GM23338 (cell line): ENCODE results near the gene DNASE1L1.

Source experiments
- CREB1 ChIP-seq: fragments of 250-450 bp; sonication (Bioruptor Pico); IDR thresholded peaks from 2 replicates; pipeline ENCODE4 v1.5.0; 2020; ENCODE audit warnings: low read depth, mild to moderate bottlenecking, moderate library complexity
- CTCF ChIP-seq, 2 experiments: fragments of 200-600 bp in 1 of 2; sonication (generic) in 1 of 2; conservative IDR thresholded peaks; 2 replicates each; pipeline versions ENCODE4 v1.5.1 to v1.6.1; 2016 to 2017; ENCODE audit warnings: antibody characterized with exemption in 2 of 2, low read depth in 2 of 2, mild to moderate bottlenecking in 2 of 2, moderate library complexity in 1 of 2
- ETS1 ChIP-seq: IDR thresholded peaks from 2 replicates; pipeline ENCODE4 v1.6.1; 2016; ENCODE audit warnings: antibody characterized with exemption
- EZH2 ChIP-seq: fragments of 200-600 bp; sonication (generic); IDR thresholded peaks from one replicate; pipeline ENCODE4 v1.8.0; 2017; ENCODE audit warnings: antibody characterized with exemption, mild to moderate bottlenecking, low read depth; ENCODE audit not compliant: unreplicated experiment
- EZH2phosphoT487 ChIP-seq: fragments of 200-600 bp; sonication (generic); IDR thresholded peaks from one replicate; pipeline ENCODE4 v1.8.1; 2018; ENCODE audit warnings: antibody characterized with exemption; ENCODE audit not compliant: unreplicated experiment
- JUNB ChIP-seq: IDR thresholded peaks from one replicate; pipeline ENCODE4 v1.6.1; 2016; ENCODE audit warnings: antibody characterized with exemption; ENCODE audit not compliant: unreplicated experiment
- NANOG ChIP-seq: IDR thresholded peaks from 2 replicates; pipeline ENCODE4 v1.6.1; 2016; ENCODE audit warnings: antibody characterized with exemption, borderline replicate concordance
- POLR2AphosphoS5 ChIP-seq: IDR thresholded peaks from 2 replicates; pipeline ENCODE4 v1.6.1; 2016; ENCODE audit warnings: antibody characterized with exemption, low read depth
- REST ChIP-seq: IDR thresholded peaks from one replicate; pipeline ENCODE4 v1.6.1; 2018; ENCODE audit warnings: antibody characterized with exemption; ENCODE audit not compliant: unreplicated experiment
- ZNF114 ChIP-seq: fragments of 250-450 bp; sonication (Bioruptor Pico); IDR thresholded peaks from 2 replicates; pipeline ENCODE4 v1.5.0; 2020; ENCODE audit warnings: mild to moderate bottlenecking, moderate library complexity
- ZNF331 ChIP-seq: fragments of 250-450 bp; sonication (Bioruptor Pico); IDR thresholded peaks from 2 replicates; pipeline ENCODE4 v1.5.0; 2020; ENCODE audit warnings: low read depth, mild to moderate bottlenecking, moderate library complexity
- ZNF462 ChIP-seq: fragments of 250-450 bp; sonication (Bioruptor Pico); IDR thresholded peaks from 2 replicates; pipeline ENCODE4 v1.5.0; 2020; ENCODE audit warnings: mild to moderate bottlenecking, moderate library complexity

- no peak for TF ChIP-seq CTCF (conservative IDR thresholded peaks at IDR 0.05; ENCODE audit: low read depth in 2 of 2)
- no peak for TF ChIP-seq REST
- TF ChIP-seq POLR2AphosphoS5: no peak
- no peak for TF ChIP-seq ZNF331 (CRISPR knock-in tag)
- no peak for TF ChIP-seq EZH2
- no peak for TF ChIP-seq CREB1 (CRISPR knock-in tag)
- TF ChIP-seq NANOG: no peak
- no peak for TF ChIP-seq EZH2phosphoT487
- TF ChIP-seq JUNB: no peak
- no peak for TF ChIP-seq ETS1
- no peak for TF ChIP-seq ZNF462 (CRISPR knock-in tag)
- TF ChIP-seq ZNF114 (CRISPR knock-in tag): no peak
Observed at GRCh38 chrX:154452823-154453222, 43.8 kb upstream of the DNASE1L1 start.
